Neuron (in vitro differentiated cells): ENCODE data around the gene PPP1R14C.
"Not testable (repeated sequence)": the region's sequence is repeated elsewhere in the genome, so short reads cannot be mapped to it uniquely, and the experiment has no call there.

Experiments
- H2AFZ ChIP-seq: one replicate; pipeline ENCODE4 v1.6.1; 2013; ENCODE audit warnings: low read depth, mild to moderate bottlenecking, inconsistent platforms, low read length, moderate library complexity
- H3K27me3 ChIP-seq: one replicate; pipeline ENCODE4 v1.6.1; 2013; ENCODE audit warnings: low read length; ENCODE audit not compliant: insufficient read depth
- H3K36me3 ChIP-seq: one replicate; pipeline ENCODE4 v1.6.1; 2013; ENCODE audit warnings: low read length; ENCODE audit not compliant: insufficient read depth
- H3K4me1 ChIP-seq: one replicate; pipeline ENCODE4 v1.6.1; 2013; ENCODE audit warnings: low read length; ENCODE audit not compliant: insufficient read depth
- H3K4me3 ChIP-seq: 2 replicates; pipeline ENCODE4 v1.5.1; 2013; ENCODE audit warnings: mild to moderate bottlenecking, low read length, moderate library complexity
- H3K9me3 ChIP-seq: one replicate; pipeline ENCODE4 v1.6.1; 2013; ENCODE audit warnings: low read length

The PPP1R14C gene

DNA sequence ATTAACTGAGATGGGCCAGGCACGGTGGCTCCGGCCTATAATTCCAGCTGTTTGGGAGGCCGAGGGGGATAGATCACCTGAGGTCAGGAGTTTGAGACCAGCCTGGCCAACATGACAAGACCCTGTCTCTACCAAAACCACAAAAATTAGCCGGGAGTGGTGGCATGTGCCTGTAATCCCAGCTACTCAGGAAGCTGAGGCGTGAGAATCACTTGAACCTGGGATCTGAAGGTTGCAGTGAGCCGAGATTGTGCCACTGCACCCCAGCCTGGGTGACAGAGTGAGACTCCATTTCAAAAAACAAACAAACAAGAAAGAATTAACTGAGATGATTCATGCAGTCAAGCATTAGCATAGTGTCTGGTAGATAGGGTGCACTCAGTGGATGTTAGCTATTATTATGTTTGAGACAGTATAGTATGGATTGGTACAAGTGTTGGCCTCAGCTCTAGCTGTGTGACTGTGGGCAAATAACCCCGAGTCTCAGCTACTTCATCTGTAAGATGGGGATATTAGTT is 37.1 kb downstream of the PPP1R14C start:
- Histone ChIP-seq H3K4me1 (peaks cover 29% of the 10 kb centered on the region), H3K36me3 (peaks cover 11% of the 10 kb centered on the region)
- not testable (repeated sequence) for H3K4me3 ChIP-seq, H2AFZ ChIP-seq, H3K9me3 ChIP-seq, H3K27me3 ChIP-seq

DNA sequence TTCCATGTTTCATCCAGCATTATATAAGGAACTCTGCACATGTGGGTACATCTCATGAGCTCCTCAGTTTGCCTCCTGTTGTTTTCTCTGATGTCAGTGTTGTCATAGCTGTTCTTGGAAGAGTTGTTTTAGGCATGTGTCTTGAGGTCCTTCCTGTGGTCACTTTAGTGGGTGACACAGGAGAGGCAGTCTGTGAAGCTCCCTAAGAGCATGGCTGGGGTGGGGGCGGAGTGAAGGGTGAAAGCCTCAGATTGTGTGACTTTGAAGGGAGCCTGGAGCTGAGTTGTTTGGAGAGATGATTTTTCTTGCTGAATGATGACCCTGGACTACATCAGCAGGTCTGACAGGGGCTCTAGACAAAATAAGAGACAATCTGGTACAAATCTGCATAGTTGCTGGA is 37.7 kb downstream of the PPP1R14C start:
- Histone ChIP-seq H3K4me3 (no peak overlapping the region), H3K27me3 (no peaks in the 10 kb centered on the region)

DNA sequence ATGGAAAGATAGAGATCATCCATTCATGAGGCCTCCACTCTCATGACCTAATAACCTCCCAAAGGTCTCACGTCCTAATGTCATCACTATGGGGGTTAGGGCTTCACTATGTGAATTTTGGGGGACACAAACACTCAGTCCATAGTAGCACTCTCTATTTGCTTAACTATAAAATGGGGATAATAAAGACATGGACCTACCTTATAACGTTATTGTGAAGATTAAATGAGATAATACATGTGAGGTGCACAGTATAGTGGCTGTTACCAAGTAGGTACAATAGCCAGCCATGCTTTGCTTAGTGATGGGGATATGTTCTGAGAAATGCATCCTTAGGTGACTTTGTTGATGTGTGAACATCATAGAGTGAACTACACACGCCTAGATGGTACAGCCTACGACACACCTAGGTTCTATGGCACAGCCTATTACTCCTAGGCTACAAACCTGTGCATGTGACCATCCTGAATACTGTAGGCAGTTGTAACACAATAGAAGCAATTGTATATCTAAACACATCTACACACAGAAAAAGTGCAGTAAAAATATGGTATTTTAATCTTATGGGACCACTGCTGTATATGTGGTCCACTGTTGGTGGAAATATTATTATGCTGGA is 39.7 kb downstream of the PPP1R14C start:
- Histone ChIP-seq H3K36me3 (peaks cover 6% of the 10 kb centered on the region), H3K4me1 (peaks cover 13% of the 10 kb centered on the region), H3K27me3 (no peaks in the 10 kb centered on the region), H3K9me3 (no peaks in the 10 kb centered on the region), H2AFZ (no peak overlapping the region), H3K4me3 (no peak overlapping the region)

More for the DNA sequence above, 37.7 kb downstream of the PPP1R14C start:
- Histone ChIP-seq H3K4me1 (peaks cover 29% of the 10 kb centered on the region), H3K9me3 (no peaks in the 10 kb centered on the region), H2AFZ (no peak overlapping the region), H3K36me3 (peaks cover 8% of the 10 kb centered on the region)

DNA sequence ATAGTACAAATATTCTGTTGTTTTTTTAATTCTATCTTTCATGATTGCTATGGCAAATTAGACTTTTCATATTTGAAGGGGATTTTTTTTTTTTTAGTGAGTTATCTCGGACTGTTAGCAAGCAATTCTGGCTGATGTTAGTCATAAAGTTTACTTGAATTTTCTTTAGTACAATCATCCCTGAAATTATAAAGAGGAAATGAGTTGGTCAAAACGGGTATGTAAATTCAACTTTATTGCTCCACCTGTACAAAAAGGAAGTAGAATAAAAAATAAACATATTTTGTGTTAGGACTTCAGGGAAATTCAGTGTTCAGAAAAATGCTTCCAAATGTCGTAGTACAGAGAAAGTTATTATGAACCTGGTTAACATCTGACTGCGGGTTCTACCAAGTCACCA is 40.3 kb downstream of the PPP1R14C start:
- Histone ChIP-seq H3K9me3 (no peaks in the 10 kb centered on the region), H3K4me1 (peaks cover 8% of the 10 kb centered on the region), H3K27me3 (no peaks in the 10 kb centered on the region), H2AFZ (no peak overlapping the region), H3K36me3 (peaks cover 6% of the 10 kb centered on the region), H3K4me3 (no peak overlapping the region)

DNA sequence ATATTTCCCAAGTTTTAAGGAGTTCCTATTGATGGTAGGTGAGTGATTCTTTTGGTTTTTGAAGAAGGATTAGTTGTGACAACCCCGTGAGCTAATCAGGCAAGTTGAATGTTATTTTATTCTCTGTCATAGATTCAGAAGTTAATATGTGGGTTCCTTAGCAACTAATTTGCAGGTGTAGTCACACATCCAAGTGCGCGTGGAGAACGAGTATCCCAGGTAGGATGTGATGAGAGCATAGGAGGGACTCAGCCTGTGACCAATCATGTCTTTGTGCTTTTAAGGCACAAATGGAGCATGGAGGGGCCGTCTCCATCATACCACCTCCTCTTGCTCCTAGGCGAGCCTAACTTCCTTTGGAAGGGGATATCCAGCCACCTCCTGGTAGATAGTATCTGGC is 41.1 kb downstream of the PPP1R14C start:
- peaks cover 6% of the 10 kb centered on the region for H3K36me3 ChIP-seq
- H3K9me3 ChIP-seq: no peaks in the 10 kb centered on the region
- no peak overlapping the region for H3K4me3 ChIP-seq
- H3K27me3 ChIP-seq: no peaks in the 10 kb centered on the region
- H2AFZ ChIP-seq: no peak overlapping the region
- H3K4me1 ChIP-seq: no peaks in the 10 kb centered on the region

DNA sequence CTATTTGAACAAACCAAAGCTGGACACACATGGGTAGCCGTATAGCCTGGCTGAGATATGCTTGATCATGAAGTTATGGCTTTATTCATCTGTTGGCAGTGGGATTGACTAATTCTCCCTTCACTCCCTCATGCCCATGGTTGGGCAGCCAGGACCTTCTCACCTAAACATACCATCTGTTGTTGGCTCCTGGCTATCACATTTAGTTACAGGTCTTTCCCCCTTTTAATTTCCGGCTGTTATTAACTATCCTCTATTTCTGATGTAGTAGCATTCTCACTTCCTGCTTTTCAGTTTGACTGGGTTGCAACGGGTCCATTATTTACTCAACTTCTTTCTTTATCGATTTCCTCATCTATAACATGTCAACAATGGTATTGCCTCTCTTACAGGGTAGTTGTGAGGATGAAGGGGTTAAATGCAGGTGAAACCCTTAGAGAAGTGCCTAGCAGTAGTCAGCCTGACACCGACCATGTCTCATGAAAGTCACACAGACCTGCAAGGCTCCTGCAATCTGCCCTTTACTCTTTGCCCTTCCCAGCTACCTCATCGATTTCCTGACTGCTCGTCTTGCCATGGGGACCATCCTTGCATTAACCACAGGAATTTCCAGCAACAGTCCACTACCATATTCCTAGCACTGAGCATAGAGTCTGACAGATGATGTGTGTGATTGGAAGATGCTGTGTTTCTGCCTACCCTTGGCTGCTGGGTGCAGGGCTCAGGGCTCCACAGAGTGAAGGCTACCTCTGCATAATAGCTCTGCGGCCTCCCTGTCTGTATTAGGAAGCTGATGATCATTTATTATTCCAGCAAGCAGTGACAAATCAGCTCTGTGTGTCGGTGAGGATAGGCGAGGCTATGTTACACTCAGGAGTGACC is 42.2 kb downstream of the PPP1R14C start:
- H3K27me3 ChIP-seq: no peaks in the 10 kb centered on the region
- no peak overlapping the region for H2AFZ ChIP-seq
- no peak overlapping the region for H3K4me3 ChIP-seq
- peaks cover 2% of the 10 kb centered on the region for H3K9me3 ChIP-seq
- peaks cover 12% of the 10 kb centered on the region for H3K36me3 ChIP-seq
- H3K4me1 ChIP-seq: no peaks in the 10 kb centered on the region

DNA sequence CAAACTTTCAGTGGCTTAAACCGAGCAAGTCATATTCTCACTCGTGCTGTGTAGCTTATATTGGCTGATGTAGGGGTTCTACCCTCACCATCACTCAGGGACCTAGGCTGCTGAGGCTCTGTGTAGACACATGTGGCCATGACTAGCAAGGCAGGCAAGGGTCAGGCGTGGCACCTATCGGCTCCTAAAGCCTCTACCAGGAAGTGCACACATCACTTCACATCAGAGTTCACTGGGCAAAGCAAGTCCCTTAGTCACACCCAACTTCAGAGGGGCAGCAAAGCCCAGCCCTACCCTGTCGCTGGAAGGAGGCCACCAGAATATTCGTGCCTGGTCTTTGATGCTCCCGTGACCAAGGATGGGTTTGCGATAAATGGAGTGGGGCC is 42.9 kb downstream of the PPP1R14C start:
- peaks cover 3% of the 10 kb centered on the region for H3K9me3 ChIP-seq
- H3K4me3 ChIP-seq: no peak overlapping the region
- no peaks in the 10 kb centered on the region for H3K4me1 ChIP-seq
- peaks cover 13% of the 10 kb centered on the region for H3K36me3 ChIP-seq
- H2AFZ ChIP-seq: no peak overlapping the region
- H3K27me3 ChIP-seq: no peaks in the 10 kb centered on the region

DNA sequence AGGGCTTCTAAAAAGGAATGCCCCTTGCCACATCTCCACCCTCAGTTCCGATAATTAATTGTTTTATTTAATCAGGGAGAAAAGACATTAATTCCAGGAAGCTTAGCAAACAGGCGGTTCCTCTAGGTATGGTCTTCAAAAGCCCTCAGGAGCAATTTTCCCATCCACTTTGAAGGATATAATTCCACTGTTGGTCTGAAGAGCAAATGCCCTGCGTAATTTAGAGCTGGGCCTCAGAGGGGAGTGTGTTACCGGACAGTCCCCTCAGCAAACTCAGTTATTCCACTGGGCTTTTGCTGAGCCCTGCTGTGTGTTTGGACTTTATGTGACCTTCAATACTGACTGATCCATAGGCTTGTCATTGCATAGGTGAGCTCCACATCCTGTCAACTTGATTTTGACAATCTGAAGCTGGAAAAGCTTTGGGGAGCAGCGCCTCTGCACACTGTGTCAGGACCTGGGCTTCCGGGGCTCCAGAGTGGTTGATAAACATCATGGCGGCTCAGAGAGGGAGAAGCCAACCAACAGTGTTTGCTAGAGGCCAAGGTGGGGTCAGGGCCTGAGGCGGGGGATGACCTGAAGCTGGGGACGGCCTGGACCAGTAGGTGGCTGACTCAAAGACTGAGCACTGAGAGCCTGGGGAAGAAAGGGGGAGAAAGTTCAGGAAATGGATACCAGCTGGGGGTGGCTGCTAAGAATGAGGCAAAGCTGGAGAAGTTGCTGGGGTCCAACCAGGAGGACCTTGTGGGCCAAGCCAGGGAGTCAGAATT is 43.5 kb downstream of the PPP1R14C start:
- Histone ChIP-seq H3K36me3 (peaks cover 18% of the 10 kb centered on the region), H3K4me3 (no peak overlapping the region), H3K9me3 (peaks cover 7% of the 10 kb centered on the region)

DNA sequence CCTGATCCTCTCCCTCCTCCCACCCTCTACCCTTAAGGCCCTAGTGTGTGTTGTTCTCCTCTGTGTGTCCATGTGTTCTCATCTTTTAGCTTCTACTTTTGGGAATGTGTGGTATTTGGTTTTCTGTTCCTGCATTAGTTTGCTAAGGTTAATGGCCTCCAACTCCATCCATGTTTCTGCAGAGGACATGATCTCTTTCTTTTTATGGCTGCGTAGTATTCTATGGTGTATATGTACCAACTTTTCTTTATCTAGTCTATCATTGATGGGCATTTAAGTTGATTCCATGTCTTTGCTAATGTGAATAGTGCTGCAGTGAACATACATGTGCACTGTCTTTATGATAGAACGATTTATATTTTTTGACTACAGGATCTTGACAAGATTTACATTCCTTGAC is 44.6 kb downstream of the PPP1R14C start:
- H3K27me3 ChIP-seq, H2AFZ ChIP-seq, H3K4me1 ChIP-seq, H3K4me3 ChIP-seq: not testable (repeated sequence)
- Histone ChIP-seq H3K9me3 (peaks cover 16% of the 10 kb centered on the region), H3K36me3 (peaks cover 18% of the 10 kb centered on the region)

More for the DNA sequence above, 43.5 kb downstream of the PPP1R14C start:
- H3K27me3 ChIP-seq: no peaks in the 10 kb centered on the region
- no peak overlapping the region for H2AFZ ChIP-seq
- no peaks in the 10 kb centered on the region for H3K4me1 ChIP-seq

DNA sequence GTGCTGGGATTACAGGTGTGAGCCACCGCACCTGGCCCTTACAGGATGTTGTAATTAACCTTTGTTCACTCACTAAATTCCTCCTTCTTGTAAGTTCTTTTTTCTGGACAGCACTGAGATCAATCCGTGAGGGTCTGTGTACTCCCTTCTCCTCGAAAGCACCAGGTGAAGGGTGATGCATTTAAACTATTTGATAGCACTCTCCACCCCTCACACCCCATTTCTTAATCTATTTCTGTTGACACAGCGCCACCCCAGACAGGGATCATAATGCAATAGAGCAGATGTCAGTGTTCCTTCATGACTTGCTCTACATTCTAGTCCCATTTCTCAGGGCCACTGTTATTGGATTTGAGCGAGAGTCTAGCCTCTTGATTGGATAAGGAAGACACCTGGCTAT is 46.3 kb downstream of the PPP1R14C start:
- Histone ChIP-seq H3K4me1 (no peaks in the 10 kb centered on the region), H2AFZ (no peak overlapping the region), H3K36me3 (peaks cover 18% of the 10 kb centered on the region), H3K4me3 (no peak overlapping the region), H3K27me3 (no peaks in the 10 kb centered on the region), H3K9me3 (peaks cover 18% of the 10 kb centered on the region)

DNA sequence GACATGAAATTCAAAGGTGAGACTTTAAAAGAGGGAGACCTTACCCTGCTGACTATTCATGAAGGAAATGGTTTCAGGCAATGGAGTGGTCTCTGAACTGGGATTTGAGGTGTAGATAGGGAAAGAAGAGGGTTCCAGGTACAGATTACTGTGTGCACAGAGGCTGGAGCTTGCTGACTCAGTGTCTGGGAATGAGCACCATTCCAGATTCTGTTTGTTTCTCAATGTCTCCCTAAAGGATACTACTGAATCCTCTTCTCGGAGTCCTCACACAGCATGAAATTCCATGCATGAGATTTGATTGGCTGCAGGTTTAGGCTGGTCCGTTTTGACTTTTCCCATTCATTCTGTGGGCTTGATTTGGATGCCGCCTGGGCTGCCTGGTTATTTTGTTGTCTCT is 49.0 kb downstream of the PPP1R14C start:
- H3K36me3 ChIP-seq: peaks cover 18% of the 10 kb centered on the region
- H2AFZ ChIP-seq: no peak overlapping the region
- H3K4me1 ChIP-seq: no peaks in the 10 kb centered on the region
- H3K4me3 ChIP-seq: no peak overlapping the region
- no peaks in the 10 kb centered on the region for H3K27me3 ChIP-seq
- H3K9me3 ChIP-seq: peaks cover 18% of the 10 kb centered on the region

DNA sequence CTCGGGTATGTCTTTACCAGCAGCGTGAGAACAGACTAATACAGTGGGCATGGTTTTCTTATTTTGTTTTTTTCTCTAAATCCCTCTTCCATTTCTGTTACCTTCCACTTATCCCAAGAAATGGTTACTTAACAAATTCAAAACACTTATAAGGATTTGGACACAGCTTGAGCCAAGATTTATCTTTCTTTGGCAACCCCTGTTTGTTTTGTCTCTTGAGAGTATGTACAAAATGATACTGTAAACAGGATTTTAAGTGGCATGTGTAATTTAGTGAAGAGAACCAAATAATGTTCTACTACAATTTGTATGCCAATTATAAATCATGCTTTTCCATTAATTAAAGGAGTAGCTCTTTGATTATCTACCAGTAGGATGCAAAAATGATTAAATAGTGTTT is 51.4 kb downstream of the PPP1R14C start:
- Histone ChIP-seq H3K36me3 (peaks cover 18% of the 10 kb centered on the region), H3K4me3 (no peak overlapping the region), H3K27me3 (no peaks in the 10 kb centered on the region), H2AFZ (no peak overlapping the region), H3K4me1 (no peaks in the 10 kb centered on the region), H3K9me3 (peaks cover 16% of the 10 kb centered on the region)

DNA sequence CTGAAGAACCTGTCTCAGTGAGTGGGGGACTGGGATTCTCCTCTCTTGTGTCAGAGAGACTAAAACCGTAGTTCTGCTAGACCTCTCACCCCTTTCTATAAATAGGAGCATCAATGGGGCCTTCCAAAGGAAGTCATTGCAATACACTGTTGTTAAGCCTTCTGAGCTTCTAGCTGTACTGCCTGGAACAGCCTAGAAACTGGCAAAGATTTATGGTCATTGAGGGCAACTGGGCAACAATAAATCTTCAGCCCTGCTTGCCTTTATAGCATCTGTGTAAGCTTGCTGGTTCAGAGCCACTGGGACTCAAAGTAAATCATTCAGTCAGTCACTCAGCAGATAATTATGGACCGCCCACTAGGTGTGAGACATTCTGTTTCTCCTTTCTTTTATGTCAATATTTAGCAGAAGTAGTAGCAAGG is 53.2 kb downstream of the PPP1R14C start:
- Histone ChIP-seq H3K9me3 (peaks cover 12% of the 10 kb centered on the region), H3K4me1 (no peaks in the 10 kb centered on the region), H2AFZ (no peak overlapping the region), H3K27me3 (no peaks in the 10 kb centered on the region), H3K36me3 (peaks cover 9% of the 10 kb centered on the region), H3K4me3 (no peak overlapping the region)
